GM19240 (cell line): ENCODE results near the gene POLDIP3.
A peak's percentile ranks its signal among the peaks of the same experiment; 100 is the strongest.
"Not testable (repeated sequence)": the region's sequence is repeated elsewhere in the genome, so short reads cannot be mapped to it uniquely, and the experiment has no call there.

Experiments used
- DNase-seq: peaks from one replicate; pipeline ENCODE4 v3.0.0; 2011; ENCODE audit warnings: low spot score; ENCODE audit not compliant: insufficient read length

The POLDIP3 gene

DNA sequence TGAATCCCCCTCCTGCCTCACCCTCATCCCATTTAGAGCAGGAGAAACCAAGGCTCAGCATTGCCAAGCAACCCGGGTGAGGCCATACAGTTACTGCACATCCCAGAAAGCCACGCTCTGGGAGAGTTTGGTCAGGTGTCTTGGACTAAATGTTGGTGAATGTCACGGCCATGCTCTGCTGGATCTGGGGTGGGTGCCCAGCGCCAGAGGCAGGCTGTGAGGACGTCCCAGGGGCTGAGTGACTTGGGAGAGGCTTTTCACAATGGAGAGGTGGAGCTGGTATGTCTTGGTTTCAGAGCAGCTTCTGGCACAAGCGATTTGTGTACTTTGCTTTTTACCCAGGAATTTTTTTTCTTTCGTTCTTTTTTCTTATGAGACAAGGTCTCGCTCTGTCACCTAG is 54.3 kb downstream of the POLDIP3 start:
- no peak for DNase-seq

DNA sequence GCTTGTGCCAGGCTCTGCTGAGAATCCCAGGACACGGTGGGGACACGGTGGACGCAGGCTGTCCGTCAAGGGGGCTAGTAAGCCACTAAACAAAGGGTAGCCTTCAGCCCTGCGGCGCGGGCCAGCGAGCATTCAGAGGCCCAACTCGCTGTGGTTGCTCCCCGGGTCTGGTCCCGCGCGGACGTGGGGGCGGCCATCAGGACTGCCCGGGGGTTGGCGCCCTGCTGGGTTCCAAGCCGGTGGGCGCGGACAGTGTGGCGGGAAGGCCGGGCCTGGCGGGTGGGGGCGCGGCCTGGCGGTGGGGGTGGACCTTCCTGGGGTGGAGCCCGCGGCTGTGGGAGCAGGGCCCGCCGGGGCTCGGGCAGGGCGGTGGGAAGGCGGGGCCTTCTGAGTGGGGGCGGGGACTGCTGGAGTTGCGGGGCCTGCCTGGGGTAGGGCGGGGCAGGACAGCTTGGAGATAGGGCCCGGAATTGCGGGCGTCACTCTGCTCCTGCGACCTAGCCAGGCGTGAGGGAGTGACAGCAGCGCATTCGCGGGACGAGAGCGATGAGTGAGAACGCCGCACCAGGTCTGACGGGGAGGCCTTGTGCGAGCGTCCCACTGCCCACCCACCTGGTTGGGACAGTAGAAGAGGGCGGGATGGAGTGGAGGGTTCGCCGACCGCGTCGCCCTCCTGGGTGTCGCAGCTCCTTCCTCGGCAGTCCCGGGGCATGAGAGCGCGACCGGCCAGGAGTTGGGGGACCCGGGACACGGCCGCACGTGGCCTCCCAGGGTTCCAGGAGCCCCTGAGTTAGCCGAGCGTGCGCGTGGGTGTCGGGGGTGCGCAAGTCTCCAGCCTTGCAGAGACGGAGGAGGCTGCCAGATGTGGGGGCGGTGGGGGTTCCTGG is 61.0 kb downstream of the POLDIP3 start, which contains the start of gene SERHL2:
TSS of gene SERHL2 (plus strand) at position 482 of the 887 bp plus-strand sequence. CDS start at position 547, 65 bp downstream.
- DNase-seq = peak; percentile 41

- not testable (repeated sequence) for DNase-seq
These were observed 62.4 kb downstream of the POLDIP3 start for GRCh38 chr22:42552294-42552647.

DNA sequence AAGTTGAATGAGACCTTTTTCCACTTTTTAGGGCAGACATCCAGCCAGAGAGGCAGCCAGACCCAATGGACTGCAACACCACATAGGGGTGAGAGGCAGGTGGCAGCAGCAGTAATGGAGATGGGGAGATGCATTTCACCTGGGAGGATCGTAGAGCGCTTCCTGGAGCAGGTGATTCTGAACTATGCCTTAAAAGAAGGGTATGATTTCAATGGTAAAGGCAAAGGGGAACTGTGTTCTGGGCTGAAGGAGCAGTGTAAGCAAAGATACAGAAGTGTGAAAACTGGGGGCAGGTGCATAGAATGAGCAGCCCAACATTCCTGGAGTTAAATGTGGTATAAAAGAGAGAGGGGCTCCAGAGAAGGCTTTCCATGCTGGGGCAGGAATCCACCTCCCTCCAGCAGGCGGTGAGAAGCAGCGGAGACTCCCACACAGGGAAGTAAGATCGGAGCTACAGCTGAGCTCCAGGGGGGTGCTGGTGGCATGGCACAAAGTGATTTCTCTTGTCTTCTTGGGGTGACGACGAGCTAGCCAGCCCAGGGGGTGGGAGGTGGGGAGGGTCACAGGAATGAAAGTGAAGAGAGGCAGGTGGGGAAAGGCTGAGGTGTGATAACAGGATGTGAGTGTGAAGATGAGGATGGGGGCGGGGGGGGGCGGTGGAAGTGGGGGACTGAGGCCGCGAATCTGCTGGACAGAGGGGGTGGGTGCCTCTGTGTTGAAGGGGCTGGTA is 65.2 kb downstream of the POLDIP3 start:
- no peak for DNase-seq

GRCh38 chr22:42548597-42549330 is 65.9 kb downstream of the POLDIP3 start:
- DNase-seq = no peak

DNA sequence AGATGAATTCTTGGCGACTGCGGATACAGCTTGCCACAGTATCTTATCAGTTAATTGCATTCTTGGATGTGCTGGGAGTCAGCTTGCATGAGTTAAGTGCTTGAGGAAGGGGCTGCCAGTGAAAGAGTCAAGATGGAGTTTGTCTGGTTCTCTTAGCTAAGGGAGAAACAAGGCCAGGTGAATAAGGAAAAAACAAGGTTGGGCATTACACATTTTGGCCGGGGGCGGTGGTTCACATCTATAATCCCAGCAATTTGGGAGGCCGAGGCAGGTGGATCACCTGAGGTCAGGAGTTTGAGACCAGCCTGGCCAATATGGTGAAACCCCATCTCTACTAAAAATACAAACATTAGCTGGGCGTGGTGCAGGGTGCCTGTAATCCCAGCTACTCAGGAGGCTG is 66.6 kb downstream of the POLDIP3 start:
- DNase-seq = not testable (repeated sequence)

DNA sequence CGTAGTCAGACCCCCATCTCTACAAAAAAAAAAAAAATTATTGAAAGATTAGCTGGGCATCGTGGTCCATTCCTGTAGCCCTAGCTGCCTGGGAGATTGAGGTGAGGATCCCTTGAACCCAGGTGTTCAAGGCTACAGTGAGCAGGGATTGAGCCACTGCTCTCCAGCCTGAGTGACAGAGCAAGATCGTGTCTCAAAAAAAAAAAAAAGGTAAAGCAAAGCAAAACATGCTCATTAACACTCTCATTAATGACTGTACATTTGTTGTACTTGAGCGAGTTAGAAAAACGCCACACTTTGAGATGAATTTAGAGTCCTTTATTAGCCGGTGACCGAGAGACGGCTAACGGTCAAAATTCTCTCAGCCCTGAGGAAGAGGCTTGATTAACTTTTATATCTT is 67.1 kb downstream of the POLDIP3 start:
- no peak for DNase-seq

DNA sequence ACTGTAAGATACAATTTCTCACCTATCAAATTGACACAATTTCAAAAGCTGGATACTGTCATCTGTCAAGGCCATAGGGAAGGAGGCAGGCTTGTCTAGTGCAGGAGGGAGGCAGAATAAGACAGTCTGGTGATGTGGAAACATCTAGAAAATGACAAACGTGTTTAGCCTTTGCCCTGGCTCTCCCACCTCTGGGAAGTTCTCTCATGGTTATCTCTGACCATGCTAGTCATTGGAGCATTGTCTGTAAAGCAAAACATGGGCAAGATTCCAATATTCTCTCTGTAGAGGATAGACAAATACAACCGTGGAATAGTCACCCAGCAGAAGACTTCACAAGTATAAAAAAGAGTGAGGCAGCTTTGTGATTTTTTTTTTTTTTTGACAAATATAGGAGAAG is 70.0 kb downstream of the POLDIP3 start:
- DNase-seq = no peak

- not testable (repeated sequence) for DNase-seq
These were observed 75.4 kb downstream of the POLDIP3 start for GRCh38 chr22:42539236-42539771.

DNA sequence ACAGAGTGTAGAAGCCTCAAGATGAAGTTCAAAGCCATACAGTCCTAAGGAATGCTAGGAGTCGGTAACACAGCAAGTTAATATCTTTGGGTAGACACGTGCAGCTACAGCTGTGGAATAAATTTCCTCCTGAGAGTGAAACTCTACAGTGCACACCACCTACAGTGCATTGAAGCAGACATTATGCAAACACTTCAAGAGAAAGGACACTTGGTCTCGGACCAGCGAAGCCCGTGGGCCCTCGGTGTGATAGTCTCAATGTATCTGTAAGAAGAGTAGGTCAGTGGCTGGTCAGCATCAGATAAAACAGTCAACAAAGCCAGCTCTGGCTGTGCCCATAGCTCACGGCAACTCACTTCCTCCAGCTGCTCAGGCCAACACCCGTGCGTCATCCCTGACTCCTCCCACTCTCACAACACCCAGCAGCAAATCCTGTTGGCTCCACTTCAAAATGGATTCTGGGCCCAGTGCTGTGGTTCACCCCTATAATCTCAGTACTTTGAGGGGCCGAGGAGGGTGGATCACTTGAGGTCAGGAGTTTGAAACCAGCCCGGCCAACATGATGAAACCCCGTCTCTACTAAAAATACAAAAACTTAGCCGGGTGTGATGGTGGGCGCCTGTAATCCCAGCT is 77.4 kb downstream of the POLDIP3 start:
- not testable (repeated sequence) for DNase-seq

DNA sequence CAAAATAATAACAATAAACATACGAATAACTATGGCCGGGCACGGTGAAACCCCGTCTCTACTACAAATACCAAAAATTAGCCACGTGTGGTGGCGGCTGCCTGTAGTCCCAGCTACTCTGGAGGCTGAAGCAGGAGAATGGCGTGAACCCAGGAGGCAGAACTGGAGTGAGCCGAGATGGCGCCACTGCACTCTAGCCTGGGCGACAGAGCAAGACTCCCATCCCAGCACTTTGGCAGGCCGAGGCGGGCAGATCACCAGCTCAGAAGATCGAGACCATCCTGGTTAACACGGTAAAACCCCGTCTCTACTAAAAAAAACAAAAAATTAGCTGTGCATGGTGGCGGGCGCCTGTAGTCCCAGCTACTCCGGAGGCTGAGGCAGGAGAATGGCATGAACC is 78.0 kb downstream of the POLDIP3 start:
- DNase-seq = not testable (repeated sequence)

GRCh38 chr22:42536166-42536565 is 78.5 kb downstream of the POLDIP3 start:
- no peak for DNase-seq

GRCh38 chr22:42535082-42535731 is 79.5 kb downstream of the POLDIP3 start:
- not testable (repeated sequence) for DNase-seq
